GM12878 (cell line): ENCODE measurements around the gene FKRP. TPM values are rescaled to one million over a fixed set of nuclear protein-coding genes. Genes with fewer than 3 reads are reported as not detected.
A peak's percentile ranks its signal among the peaks of the same experiment; 100 is the strongest.

Experiments
- ATAC-seq: fragments of 200-7000 bp; cut with Tn5 transposase; 3 replicates; pipeline ENCODE4 v1.9.1; 2020; ENCODE audit warnings: mild to moderate bottlenecking, moderate library complexity
- BruUV-seq: library from RNA; stranded (reverse); fragments of 400-500 nt; replicated peaks from 2 replicates; lab custom pipeline; 2021; lab: Mats Ljungman, UMichigan
- CTCF ChIA-PET: fragments of 300-600 bp; sonication (Branson Sonifier 250); formaldehyde crosslinking; extraction: SDS; loops from one replicate; lab custom pipeline; 2021; ENCODE audit warnings: inconsistent platforms; lab: Yijun Ruan, JAX
- POLR2A ChIA-PET: fragments of 350-600 bp; formaldehyde crosslinking; extraction: SDS; loops from one replicate; lab custom pipeline; 2021; ENCODE audit warnings: inconsistent platforms; lab: Charles Lee
- RAD21 ChIA-PET: fragments of 300-600 bp; sonication (Branson Sonifier 250); formaldehyde crosslinking; loops from one replicate; lab custom pipeline; 2023; ENCODE audit warnings: antibody characterized with exemption; ENCODE audit not compliant: unreplicated experiment; lab: Charles Lee
- SMC1A ChIA-PET: fragments of 300-600 bp; sonication (Branson Sonifier 250); formaldehyde crosslinking; loops from one replicate; lab custom pipeline; 2023; ENCODE audit not compliant: unreplicated experiment, uncharacterized antibody; lab: Charles Lee
- DNase-seq: peaks from one replicate; pipeline ENCODE4 v3.0.0-alpha.2; 2011; ENCODE audit warnings: low read depth, low spot score
- FAIRE-seq: peaks from 3 replicates; lab custom pipeline; 2011; peaks lifted over from hg19 to GRCh38; lab: Jason Lieb, UNC
- H2AFZ ChIP-seq: 2 replicates; pipeline ENCODE4 v1.6.0; 2011; ENCODE audit warnings: low read depth, low read length, control low read depth; ENCODE audit not compliant: control insufficient read depth
- H3K27ac ChIP-seq: 2 replicates; pipeline ENCODE4 v1.5.1; 2011; ENCODE audit warnings: control low read depth; ENCODE audit not compliant: control insufficient read depth, insufficient read depth
- H3K27me3 ChIP-seq, 2 experiments: replicated peaks in 1 of 2; 2 replicates each; pipeline versions ENCODE4 v1.6.0 to v1.6.1; 2011; ENCODE audit warnings: low read length in 1 of 2; ENCODE audit not compliant: control insufficient read depth in 2 of 2, insufficient read depth in 2 of 2
- H3K36me3 ChIP-seq, 2 experiments: 2 replicates each; pipeline ENCODE4 v1.5.1; 2011; ENCODE audit warnings: low read length in 1 of 2; ENCODE audit not compliant: control insufficient read depth in 2 of 2, insufficient read depth in 2 of 2
- H3K4me1 ChIP-seq: 2 replicates; pipeline ENCODE4 v1.6.1; 2011; ENCODE audit warnings: mild to moderate bottlenecking, low read length, moderate library complexity, mixed read lengths; ENCODE audit not compliant: control insufficient read depth, insufficient read depth
- H3K4me2 ChIP-seq: 2 replicates; pipeline ENCODE4 v1.6.0; 2011; ENCODE audit warnings: control low read depth; ENCODE audit not compliant: control insufficient read depth, insufficient read depth
- H3K4me3 ChIP-seq: fragments of 200-600 bp; sonication (generic); 2 replicates; pipeline ENCODE4 v1.5.1; 2016
- H3K79me2 ChIP-seq: 2 replicates; pipeline ENCODE4 v1.6.0; 2011; ENCODE audit warnings: low read length; ENCODE audit not compliant: control insufficient read depth, insufficient read depth
- H3K9ac ChIP-seq: 2 replicates; pipeline ENCODE4 v1.8.0; 2011; ENCODE audit warnings: low read length, control low read depth, mixed read lengths; ENCODE audit not compliant: control insufficient read depth, insufficient read depth
- H3K9me3 ChIP-seq: replicated peaks from 3 replicates; pipeline ENCODE4 v1.5.1; 2011; ENCODE audit warnings: mild to moderate bottlenecking, low read length; ENCODE audit not compliant: control insufficient read depth, insufficient read depth
- H4K20me1 ChIP-seq: 2 replicates; pipeline ENCODE4 v1.6.0; 2011; ENCODE audit not compliant: control insufficient read depth, insufficient read depth
- BHLHE40 ChIP-seq, 2 experiments: fragments of 450-650 bp in 1 of 2; IDR thresholded peaks; 2 replicates each; pipeline ENCODE4 v1.6.1; 2011 to 2017; ENCODE audit warnings: low read depth in 2 of 2, borderline replicate concordance in 1 of 2, improper control_type of control experiment in 1 of 2, low read length in 1 of 2, mild to moderate bottlenecking in 1 of 2
- POLR2A ChIP-seq: IDR thresholded peaks from 2 replicates; pipeline ENCODE4 v1.6.1; 2011; ENCODE audit warnings: low read depth, mild to moderate bottlenecking, low read length
- RFX5 ChIP-seq: IDR thresholded peaks from 2 replicates; pipeline ENCODE4 v1.6.1; 2011; ENCODE audit warnings: low read depth, low read length, improper control_type of control experiment
- ZNF687 ChIP-seq: fragments of 450-650 bp; IDR thresholded peaks from 2 replicates; pipeline ENCODE4 v1.6.1; 2017; ENCODE audit warnings: mild to moderate bottlenecking, moderate library complexity
- WGBS: methylation state at CpG from one replicate; pipeline ENCODE4 v1.1.6; 2016; ENCODE audit warnings: low lambda C conversion rate; ENCODE audit not compliant: insufficient replicate concordance, insufficient coverage; ENCODE audit errors: missing lambda C conversion rate; 5-methylcytosine and 5-hydroxymethylcytosine counted together
- in situ Hi-C: fragments of 300-500 bp; cut with MboI; formaldehyde crosslinking; loops from 9 replicates; pipeline ENCODE4 v1.14.3; 2018; ENCODE audit warnings: mixed read lengths
- intact Hi-C: fragments of 100-400 bp; cut with micrococcal nuclease; formaldehyde crosslinking; loops from one replicate; pipeline ENCODE4 v1.14.2; 2022; ENCODE audit not compliant: unreplicated experiment
- polyA plus RNA-seq, 11 experiments: library from polyadenylated mRNA; depleted of rRNA in 4 of 11; unstranded in 6 of 11; stranded (reverse) in 5 of 11; fragments of >200 nt; fragmentation: Nextera tagmentation in 4 of 11; fragmentation: Illumina TruSeq in 1 of 11; extraction: Ambion mirVana in 4 of 11; extraction: Trizol in 1 of 11; gene quantifications; 1 replicate in 1 of 11; 2 replicates in 10 of 11; pipeline versions ENCODE4 v1.2.1 to v1.2.3, GENCODE V29; 2011 to 2016; ENCODE audit warnings: inconsistent platforms in 2 of 11, missing spikeins in 2 of 11, low read depth in 1 of 11
- total RNA-seq, 4 experiments: library from RNA; depleted of rRNA in 3 of 4; stranded (reverse); fragments of >200 nt in 3 of 4; fragmentation: Illumina TruSeq in 1 of 4; extraction: Trizol in 1 of 4; gene quantifications; 2 replicates each; pipeline versions ENCODE4 v1.2.1 to v1.2.3, GENCODE V29; 2013 to 2021

FKRP gene
- total and polyA plus RNA-seq, 10 of the 15 experiments (the other 5 are each of a cell fraction or from before 2014, with no cell fraction given), result 1.3 to 14.1 (median 7.8) TPM

GRCh38 chr19:46725036-46725820 lies 20.6 kb upstream of the FKRP start:
- H3K9me3 ChIP-seq, result no peaks in the 10 kb centered on the region
- TF ChIP-seq ZNF687 (no peak), POLR2A (0 out of 2 replicates have a peak, but pooled peaks have one; percentile 9), RFX5 (no peak), BHLHE40 (IDR thresholded peaks at IDR 0.05; ENCODE audit: borderline replicate concordance in 1 of 2, low read depth in 2 of 2, low read length in 1 of 2) (no peak)
- intact Hi-C loops, result loop anchor here (5.0 kb wide), 1 partner anchor 33 kb away; no protein-coding TSS in a partner anchor
- H3K27me3 ChIP-seq, result no peaks in the 10 kb centered on the region
- H3K27ac ChIP-seq, result no peak overlapping the region
- ChIA-PET POLR2A (interaction anchor here (0.6 kb wide), 1 partner anchor 22 kb away, joined by 3 read pairs; no protein-coding TSS in a partner anchor), SMC1A (no interaction called here), RAD21 (no interaction called here), CTCF (interaction anchor here (0.8 kb wide), 2 partner anchors 63 to 195 kb away, joined by 3 read pairs; no protein-coding TSS in a partner anchor)
- H3K36me3 ChIP-seq, result peaks cover 35 to 82% of the 10 kb centered on the region in 2 experiments; a peak in 3 of 4 replicates
- no peak overlapping the region for H2AFZ ChIP-seq
- H3K4me1 ChIP-seq, result peaks cover 3% of the 10 kb centered on the region
- H3K9ac ChIP-seq, result no peak overlapping the region
- FAIRE-seq, result no peak
- no peak for ATAC-seq
- DNase-seq, result no peak
- H3K79me2 ChIP-seq, result peaks cover 3% of the 10 kb centered on the region; the same call in 1 of the 2 replicates
- H3K4me3 ChIP-seq, result no peak overlapping the region
- BruUV-seq, result no TSS peak
- no peaks in the 10 kb centered on the region; the same call in 1 of the 2 replicates for H4K20me1 ChIP-seq
- WGBS, result 96% methylated on average over 25 of the region's 26 CpGs
- in situ Hi-C loops, result no loop called here
- H3K4me2 ChIP-seq, result no peak overlapping the region
